ENCODE measurements around the gene PRICKLE1. TPM values are rescaled to one million over a fixed set of nuclear protein-coding genes. Genes with fewer than 3 reads are reported as not detected.
A peak's percentile ranks its signal among the peaks of the same experiment; 100 is the strongest.

PRICKLE1 gene
- total and polyA plus RNA-seq, 9 of the 15 experiments (the other 6 are each of a cell fraction or from before 2014, with no cell fraction given): 0.22 to 0.85 (median 0.31) TPM

GRCh38 chr12:42442888-42443287 lies 146.7 kb downstream of the PRICKLE1 start (continued):
- TF ChIP-seq ZNF436 (CRISPR knock-in tag; IDR thresholded peaks at IDR 0.05) (no peak), ZNF146 (CRISPR knock-in tag; IDR thresholded peaks at IDR 0.05; ENCODE audit: unreplicated experiment) (no peak), ILK (tag; IDR thresholded peaks at IDR 0.05; ENCODE audit: borderline replicate concordance, low read depth) (no peak), ZKSCAN8 (CRISPR knock-in tag; IDR thresholded peaks at IDR 0.05) (no peak), NCOA2 (IDR thresholded peaks at IDR 0.05; ENCODE audit: partially characterized antibody in 2 of 2) (no peak), FOS (IDR thresholded peaks at IDR 0.05; ENCODE audit: extremely low read depth, insufficient read length) (no peak), CGGBP1 (CRISPR knock-in tag; IDR thresholded peaks at IDR 0.05) (no peak), DPF2 (IDR thresholded peaks at IDR 0.05) (peak; percentile 93), SMARCB1 (IDR thresholded peaks at IDR 0.05; ENCODE audit: insufficient read length, low read depth) (no peak), ZBTB17 (CRISPR knock-in tag; IDR thresholded peaks at IDR 0.05) (no peak), STAT5A (IDR thresholded peaks at IDR 0.05; ENCODE audit: borderline replicate concordance, low read length) (peak; percentile 59; the same call in 1 of the 2 replicates), NEUROD1 (IDR thresholded peaks at IDR 0.05; ENCODE audit: borderline replicate concordance, low read depth, low read length, partially characterized antibody) (peak; percentile 71), HDAC8 (tag; IDR thresholded peaks at IDR 0.05) (no peak), GTF2F1 (IDR thresholded peaks at IDR 0.05; ENCODE audit: low read depth, low read length) (no peak), RBM17 (IDR thresholded peaks at IDR 0.05; ENCODE audit: borderline replicate concordance, low read depth, low read length) (no peak), ZBTB9 (CRISPR knock-in tag; IDR thresholded peaks at IDR 0.05) (no peak), MBD2 (IDR thresholded peaks at IDR 0.05; ENCODE audit: borderline replicate concordance, low read depth) (peak; percentile 69; the same call in 1 of the 2 replicates)
- TF ChIP-seq, protein P1, sequence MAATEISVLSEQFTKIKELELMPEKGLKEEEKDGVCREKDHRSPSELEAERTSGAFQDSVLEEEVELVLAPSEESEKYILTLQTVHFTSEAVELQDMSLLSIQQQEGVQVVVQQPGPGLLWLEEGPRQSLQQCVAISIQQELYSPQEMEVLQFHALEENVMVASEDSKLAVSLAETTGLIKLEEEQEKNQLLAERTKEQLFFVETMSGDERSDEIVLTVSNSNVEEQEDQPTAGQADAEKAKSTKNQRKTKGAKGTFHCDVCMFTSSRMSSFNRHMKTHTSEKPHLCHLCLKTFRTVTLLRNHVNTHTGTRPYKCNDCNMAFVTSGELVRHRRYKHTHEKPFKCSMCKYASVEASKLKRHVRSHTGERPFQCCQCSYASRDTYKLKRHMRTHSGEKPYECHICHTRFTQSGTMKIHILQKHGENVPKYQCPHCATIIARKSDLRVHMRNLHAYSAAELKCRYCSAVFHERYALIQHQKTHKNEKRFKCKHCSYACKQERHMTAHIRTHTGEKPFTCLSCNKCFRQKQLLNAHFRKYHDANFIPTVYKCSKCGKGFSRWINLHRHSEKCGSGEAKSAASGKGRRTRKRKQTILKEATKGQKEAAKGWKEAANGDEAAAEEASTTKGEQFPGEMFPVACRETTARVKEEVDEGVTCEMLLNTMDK (IDR thresholded peaks at IDR 0.05; ENCODE audit: borderline replicate concordance, insufficient read depth, low read depth, low read length, poor library complexity, severe bottlenecking): no peak
- TF ChIP-seq, protein P2, sequence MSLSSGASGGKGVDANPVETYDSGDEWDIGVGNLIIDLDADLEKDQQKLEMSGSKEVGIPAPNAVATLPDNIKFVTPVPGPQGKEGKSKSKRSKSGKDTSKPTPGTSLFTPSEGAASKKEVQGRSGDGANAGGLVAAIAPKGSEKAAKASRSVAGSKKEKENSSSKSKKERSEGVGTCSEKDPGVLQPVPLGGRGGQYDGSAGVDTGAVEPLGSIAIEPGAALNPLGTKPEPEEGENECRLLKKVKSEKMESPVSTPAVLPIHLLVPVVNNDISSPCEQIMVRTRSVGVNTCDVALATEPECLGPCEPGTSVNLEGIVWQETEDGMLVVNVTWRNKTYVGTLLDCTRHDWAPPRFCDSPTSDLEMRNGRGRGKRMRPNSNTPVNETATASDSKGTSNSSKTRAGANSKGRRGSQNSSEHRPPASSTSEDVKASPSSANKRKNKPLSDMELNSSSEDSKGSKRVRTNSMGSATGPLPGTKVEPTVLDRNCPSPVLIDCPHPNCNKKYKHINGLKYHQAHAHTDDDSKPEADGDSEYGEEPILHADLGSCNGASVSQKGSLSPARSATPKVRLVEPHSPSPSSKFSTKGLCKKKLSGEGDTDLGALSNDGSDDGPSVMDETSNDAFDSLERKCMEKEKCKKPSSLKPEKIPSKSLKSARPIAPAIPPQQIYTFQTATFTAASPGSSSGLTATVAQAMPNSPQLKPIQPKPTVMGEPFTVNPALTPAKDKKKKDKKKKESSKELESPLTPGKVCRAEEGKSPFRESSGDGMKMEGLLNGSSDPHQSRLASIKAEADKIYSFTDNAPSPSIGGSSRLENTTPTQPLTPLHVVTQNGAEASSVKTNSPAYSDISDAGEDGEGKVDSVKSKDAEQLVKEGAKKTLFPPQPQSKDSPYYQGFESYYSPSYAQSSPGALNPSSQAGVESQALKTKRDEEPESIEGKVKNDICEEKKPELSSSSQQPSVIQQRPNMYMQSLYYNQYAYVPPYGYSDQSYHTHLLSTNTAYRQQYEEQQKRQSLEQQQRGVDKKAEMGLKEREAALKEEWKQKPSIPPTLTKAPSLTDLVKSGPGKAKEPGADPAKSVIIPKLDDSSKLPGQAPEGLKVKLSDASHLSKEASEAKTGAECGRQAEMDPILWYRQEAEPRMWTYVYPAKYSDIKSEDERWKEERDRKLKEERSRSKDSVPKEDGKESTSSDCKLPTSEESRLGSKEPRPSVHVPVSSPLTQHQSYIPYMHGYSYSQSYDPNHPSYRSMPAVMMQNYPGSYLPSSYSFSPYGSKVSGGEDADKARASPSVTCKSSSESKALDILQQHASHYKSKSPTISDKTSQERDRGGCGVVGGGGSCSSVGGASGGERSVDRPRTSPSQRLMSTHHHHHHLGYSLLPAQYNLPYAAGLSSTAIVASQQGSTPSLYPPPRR (CRISPR knock-in tag; IDR thresholded peaks at IDR 0.05; ENCODE audit: borderline replicate concordance): no peak
- TF ChIP-seq, protein P3, sequence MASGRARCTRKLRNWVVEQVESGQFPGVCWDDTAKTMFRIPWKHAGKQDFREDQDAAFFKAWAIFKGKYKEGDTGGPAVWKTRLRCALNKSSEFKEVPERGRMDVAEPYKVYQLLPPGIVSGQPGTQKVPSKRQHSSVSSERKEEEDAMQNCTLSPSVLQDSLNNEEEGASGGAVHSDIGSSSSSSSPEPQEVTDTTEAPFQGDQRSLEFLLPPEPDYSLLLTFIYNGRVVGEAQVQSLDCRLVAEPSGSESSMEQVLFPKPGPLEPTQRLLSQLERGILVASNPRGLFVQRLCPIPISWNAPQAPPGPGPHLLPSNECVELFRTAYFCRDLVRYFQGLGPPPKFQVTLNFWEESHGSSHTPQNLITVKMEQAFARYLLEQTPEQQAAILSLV (tag; IDR thresholded peaks at IDR 0.05): no peak
